ENCODE measurements around the gene C12orf57.

DNA sequence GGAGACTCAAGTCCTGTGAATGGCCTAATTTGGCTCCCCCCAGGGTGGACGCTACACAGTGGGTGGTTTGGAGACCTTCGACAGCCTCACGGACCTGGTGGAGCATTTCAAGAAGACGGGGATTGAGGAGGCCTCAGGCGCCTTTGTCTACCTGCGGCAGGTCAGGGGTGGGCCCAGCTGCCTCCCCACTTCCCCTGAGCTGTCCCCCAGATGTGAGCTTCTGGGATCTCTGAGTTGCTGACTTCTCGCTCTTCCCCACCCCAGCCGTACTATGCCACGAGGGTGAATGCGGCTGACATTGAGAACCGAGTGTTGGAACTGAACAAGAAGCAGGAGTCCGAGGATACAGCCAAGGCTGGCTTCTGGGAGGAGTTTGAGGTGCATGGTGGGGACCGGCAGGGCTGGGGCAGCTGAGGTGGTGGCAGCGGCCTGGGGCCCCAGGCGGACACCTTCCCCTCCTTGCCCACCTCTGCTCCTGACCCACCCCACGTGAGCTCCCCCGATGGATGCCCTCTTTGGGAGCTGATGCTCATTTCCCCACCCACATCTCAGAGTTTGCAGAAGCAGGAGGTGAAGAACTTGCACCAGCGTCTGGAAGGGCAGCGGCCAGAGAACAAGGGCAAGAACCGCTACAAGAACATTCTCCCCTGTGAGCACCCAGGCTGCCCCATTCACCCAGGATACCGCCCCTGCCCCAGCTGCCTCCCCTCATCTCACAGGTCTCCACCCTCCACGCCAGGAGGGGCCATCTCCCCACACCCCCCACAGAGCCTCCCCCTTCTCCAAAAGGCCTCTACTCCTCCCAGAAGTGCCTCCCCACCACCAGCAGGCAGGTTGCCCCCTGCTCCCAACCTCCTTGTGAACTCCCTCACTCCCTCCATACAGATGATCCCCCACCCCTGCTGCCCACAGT, 11.5 kb downstream of the C12orf57 start:
- TF ChIP-seq, protein P1, sequence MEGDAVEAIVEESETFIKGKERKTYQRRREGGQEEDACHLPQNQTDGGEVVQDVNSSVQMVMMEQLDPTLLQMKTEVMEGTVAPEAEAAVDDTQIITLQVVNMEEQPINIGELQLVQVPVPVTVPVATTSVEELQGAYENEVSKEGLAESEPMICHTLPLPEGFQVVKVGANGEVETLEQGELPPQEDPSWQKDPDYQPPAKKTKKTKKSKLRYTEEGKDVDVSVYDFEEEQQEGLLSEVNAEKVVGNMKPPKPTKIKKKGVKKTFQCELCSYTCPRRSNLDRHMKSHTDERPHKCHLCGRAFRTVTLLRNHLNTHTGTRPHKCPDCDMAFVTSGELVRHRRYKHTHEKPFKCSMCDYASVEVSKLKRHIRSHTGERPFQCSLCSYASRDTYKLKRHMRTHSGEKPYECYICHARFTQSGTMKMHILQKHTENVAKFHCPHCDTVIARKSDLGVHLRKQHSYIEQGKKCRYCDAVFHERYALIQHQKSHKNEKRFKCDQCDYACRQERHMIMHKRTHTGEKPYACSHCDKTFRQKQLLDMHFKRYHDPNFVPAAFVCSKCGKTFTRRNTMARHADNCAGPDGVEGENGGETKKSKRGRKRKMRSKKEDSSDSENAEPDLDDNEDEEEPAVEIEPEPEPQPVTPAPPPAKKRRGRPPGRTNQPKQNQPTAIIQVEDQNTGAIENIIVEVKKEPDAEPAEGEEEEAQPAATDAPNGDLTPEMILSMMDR (IDR thresholded peaks at IDR 0.05; ENCODE audit: low read length): no peak
- TF ChIP-seq EZH2 (optimal IDR thresholded peaks at IDR 0.05; ENCODE audit: low read depth, low read length): no peak
